A549 (cell line): ENCODE data around the gene SLC29A2.

ENCODE experiments used
- HDAC2 ChIP-seq: fragments of 200-600 bp; sonication (generic); IDR thresholded peaks from 2 replicates; pipeline ENCODE4 v1.6.1; 2016
- JUNB ChIP-seq: fragments of >200 bp; sonication (Bioruptor Twin); formaldehyde crosslinking; IDR thresholded peaks from 2 replicates; pipeline ENCODE4 v1.6.1; 2016
- KDM1A ChIP-seq: fragments of 200-600 bp; sonication (generic); IDR thresholded peaks from 2 replicates; pipeline ENCODE4 v1.6.1; 2016; ENCODE audit warnings: low read depth, mild to moderate bottlenecking
- MAZ ChIP-seq: fragments of 150-350 bp; IDR thresholded peaks from 2 replicates; pipeline ENCODE4 v1.6.1; 2014; ENCODE audit warnings: antibody characterized with exemption, low read depth, low read length, borderline replicate concordance
- POLR2A ChIP-seq: IDR thresholded peaks from 2 replicates; pipeline ENCODE4 v1.6.1; 2012; ENCODE audit warnings: mild to moderate bottlenecking, low read length
- RFX5 ChIP-seq: fragments of 450-650 bp; IDR thresholded peaks from 2 replicates; pipeline ENCODE4 v1.7.1; 2014; ENCODE audit warnings: antibody characterized with exemption, mild to moderate bottlenecking, moderate library complexity
- SMC3 ChIP-seq: fragments of >200 bp; sonication (Bioruptor Twin); formaldehyde crosslinking; IDR thresholded peaks from 3 replicates; pipeline ENCODE4 v1.6.1; 2018; ENCODE audit warnings: inconsistent platforms
- TF ChIP-seq, protein P1 (sequence below): fragments of >200 bp; sonication (Bioruptor Twin); formaldehyde crosslinking; IDR thresholded peaks from 3 replicates; pipeline ENCODE4 v1.5.1; 2016

DNA sequence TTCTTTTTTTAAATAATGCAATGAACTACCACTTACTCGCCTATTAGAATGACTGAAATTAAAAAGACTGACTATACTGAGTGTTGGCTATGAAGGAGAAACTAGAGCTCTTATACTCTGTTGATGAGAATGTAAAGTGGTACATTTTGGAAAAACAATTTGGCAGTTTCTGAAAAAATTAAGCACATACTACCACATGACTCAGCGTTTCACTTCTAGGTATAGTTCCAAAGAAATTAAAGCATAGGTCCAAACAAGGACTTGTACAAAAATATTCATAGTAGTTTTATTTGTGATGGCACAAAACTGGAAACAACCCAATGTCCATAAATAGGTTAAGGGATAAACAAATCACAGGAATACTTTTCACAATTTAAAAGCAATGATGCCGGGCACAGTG lies 22.4 kb upstream of the SLC29A2 start:
- TF ChIP-seq KDM1A (no peak), RFX5 (no peak), SMC3 (no peak), MAZ (no peak), HDAC2 (no peak), POLR2A (no peak), JUNB (no peak)
- TF ChIP-seq, protein P1, sequence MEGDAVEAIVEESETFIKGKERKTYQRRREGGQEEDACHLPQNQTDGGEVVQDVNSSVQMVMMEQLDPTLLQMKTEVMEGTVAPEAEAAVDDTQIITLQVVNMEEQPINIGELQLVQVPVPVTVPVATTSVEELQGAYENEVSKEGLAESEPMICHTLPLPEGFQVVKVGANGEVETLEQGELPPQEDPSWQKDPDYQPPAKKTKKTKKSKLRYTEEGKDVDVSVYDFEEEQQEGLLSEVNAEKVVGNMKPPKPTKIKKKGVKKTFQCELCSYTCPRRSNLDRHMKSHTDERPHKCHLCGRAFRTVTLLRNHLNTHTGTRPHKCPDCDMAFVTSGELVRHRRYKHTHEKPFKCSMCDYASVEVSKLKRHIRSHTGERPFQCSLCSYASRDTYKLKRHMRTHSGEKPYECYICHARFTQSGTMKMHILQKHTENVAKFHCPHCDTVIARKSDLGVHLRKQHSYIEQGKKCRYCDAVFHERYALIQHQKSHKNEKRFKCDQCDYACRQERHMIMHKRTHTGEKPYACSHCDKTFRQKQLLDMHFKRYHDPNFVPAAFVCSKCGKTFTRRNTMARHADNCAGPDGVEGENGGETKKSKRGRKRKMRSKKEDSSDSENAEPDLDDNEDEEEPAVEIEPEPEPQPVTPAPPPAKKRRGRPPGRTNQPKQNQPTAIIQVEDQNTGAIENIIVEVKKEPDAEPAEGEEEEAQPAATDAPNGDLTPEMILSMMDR, result no peak
